Measurements from ENCODE around the gene ACKR4.

DNA sequence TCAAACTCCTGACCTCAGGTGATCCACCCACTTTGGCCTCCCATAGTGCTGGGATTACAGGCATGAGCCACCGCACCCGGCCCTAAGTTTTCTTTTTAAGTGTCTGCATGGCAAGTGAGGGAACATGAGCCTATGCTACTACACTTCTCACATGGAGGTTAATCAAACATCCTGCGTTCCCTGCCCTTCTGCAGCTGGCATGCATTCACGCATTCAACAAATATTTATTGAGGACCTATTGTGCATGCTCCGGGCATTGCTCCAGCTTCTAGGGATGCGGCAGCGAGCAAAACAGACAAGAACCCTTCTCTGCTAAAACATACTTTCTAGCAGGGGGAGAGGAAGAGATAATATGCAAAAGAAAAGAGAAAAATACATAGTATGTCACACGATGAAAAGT, 42.6 kb upstream of the ACKR4 start:
- TF ChIP-seq EZH2 (IDR thresholded peaks at IDR 0.05; ENCODE audit: insufficient read depth, poor library complexity, severe bottlenecking) (no peak), EZH2phosphoT487 (IDR thresholded peaks at IDR 0.05; ENCODE audit: insufficient read depth, low read depth) (no peak)
